Peyer's patch (tissue), 4 donors: ENCODE measurements around the gene CEACAM19. TPM values are rescaled to one million over a fixed set of nuclear protein-coding genes. Genes with fewer than 3 reads are reported as not detected.
"Not testable (repeated sequence)": the region's sequence is repeated elsewhere in the genome, so short reads cannot be mapped to it uniquely, and the experiment has no call there.

Source experiments
- DNase-seq, 3 donors: peaks; one replicate each; pipeline ENCODE4 v3.0.0-alpha.2; 2017 to 2019
- H3K27ac ChIP-seq, 4 donors: fragments of 200-600 bp; sonication (generic); one replicate each; pipeline ENCODE4 v1.5.1; 2016 to 2019
- H3K27me3 ChIP-seq, 2 donors: fragments of 200-600 bp; sonication (generic); one replicate each; pipeline ENCODE4 v1.5.1; 2019
- H3K36me3 ChIP-seq, 3 donors: fragments of 200-600 bp; sonication (generic); one replicate each; pipeline ENCODE4 v1.5.1; 2016 to 2019
- H3K4me1 ChIP-seq, 4 donors: fragments of 200-600 bp; sonication (generic); one replicate each; pipeline ENCODE4 v1.5.1; 2016 to 2019
- H3K4me3 ChIP-seq, 4 donors: fragments of 200-600 bp; sonication (generic); 1 replicate in 3 of 4; 2 replicates in 1 of 4; pipeline ENCODE4 v1.5.1; 2016 to 2019; ENCODE audit warnings: mild to moderate bottlenecking in 1 of 4
- H3K9me3 ChIP-seq, 4 donors: fragments of 200-600 bp; sonication (generic); one replicate each; pipeline ENCODE4 v1.5.1; 2016 to 2019; ENCODE audit warnings: mild to moderate bottlenecking in 1 of 4
- POLR2A ChIP-seq, 2 donors: fragments of 450-650 bp; IDR thresholded peaks; one replicate each; pipeline ENCODE4 v1.5.1; 2017; ENCODE audit warnings: antibody characterized with exemption in 2 of 2, mild to moderate bottlenecking in 2 of 2, moderate library complexity in 2 of 2
- total RNA-seq, 4 donors: library from RNA; depleted of rRNA; stranded (reverse); fragments of >200 nt; gene quantifications; one replicate each; pipeline ENCODE4 v1.1.0, GENCODE V29; 2016
- TF ChIP-seq, protein P1 (sequence below), 6 experiments: fragments of 450-650 bp in 4 of 6; fragments of 200-600 bp in 2 of 6; sonication (generic) in 1 of 6; IDR thresholded peaks; one replicate each; pipeline ENCODE4 v1.5.1; 2017 to 2019; ENCODE audit warnings: antibody characterized with exemption in 6 of 6, mild to moderate bottlenecking in 3 of 6, moderate library complexity in 1 of 6

Gene CEACAM19
- total RNA-seq, 4 donors from 2014 or later, result 4.4 to 16.9 (median 13.3) TPM

- Histone ChIP-seq H3K4me1 (peaks cover 0 to 14% (median 5%) of the 10 kb centered on the region in 4 donors), H3K36me3 (no peaks in the 10 kb centered on the region), H3K4me3 (no peak overlapping the region), H3K27me3 (no peaks in the 10 kb centered on the region), H3K27ac (no peak overlapping the region), H3K9me3 (peaks cover 0 to 4% (median 0%) of the 10 kb centered on the region in 4 donors)
- no peak for DNase-seq
- no peak for TF ChIP-seq POLR2A (IDR thresholded peaks at IDR 0.05)
- TF ChIP-seq, protein P1, sequence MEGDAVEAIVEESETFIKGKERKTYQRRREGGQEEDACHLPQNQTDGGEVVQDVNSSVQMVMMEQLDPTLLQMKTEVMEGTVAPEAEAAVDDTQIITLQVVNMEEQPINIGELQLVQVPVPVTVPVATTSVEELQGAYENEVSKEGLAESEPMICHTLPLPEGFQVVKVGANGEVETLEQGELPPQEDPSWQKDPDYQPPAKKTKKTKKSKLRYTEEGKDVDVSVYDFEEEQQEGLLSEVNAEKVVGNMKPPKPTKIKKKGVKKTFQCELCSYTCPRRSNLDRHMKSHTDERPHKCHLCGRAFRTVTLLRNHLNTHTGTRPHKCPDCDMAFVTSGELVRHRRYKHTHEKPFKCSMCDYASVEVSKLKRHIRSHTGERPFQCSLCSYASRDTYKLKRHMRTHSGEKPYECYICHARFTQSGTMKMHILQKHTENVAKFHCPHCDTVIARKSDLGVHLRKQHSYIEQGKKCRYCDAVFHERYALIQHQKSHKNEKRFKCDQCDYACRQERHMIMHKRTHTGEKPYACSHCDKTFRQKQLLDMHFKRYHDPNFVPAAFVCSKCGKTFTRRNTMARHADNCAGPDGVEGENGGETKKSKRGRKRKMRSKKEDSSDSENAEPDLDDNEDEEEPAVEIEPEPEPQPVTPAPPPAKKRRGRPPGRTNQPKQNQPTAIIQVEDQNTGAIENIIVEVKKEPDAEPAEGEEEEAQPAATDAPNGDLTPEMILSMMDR (IDR thresholded peaks at IDR 0.05), result no peak
These were observed 43.4 kb downstream of the CEACAM19 start for GRCh38 chr19:44714597-44715169.

DNA sequence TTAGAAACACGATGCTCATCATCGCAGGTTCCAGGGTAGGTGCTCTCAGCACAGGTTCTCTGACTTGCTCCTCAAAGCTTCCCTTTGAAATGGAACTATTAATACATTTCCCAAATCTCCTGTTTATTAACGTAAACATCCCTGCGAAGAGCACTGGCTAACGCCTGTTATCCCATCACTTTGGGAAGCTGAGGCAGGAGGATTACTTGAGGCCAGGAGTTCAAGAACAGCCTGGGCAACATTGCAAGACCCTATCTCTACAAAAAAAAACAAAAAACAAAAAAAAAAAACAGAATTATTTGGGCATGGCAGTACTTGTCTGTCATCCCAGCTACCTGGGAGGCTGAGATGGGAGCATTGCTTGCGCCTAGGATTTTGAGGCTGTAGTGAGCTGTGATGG, 46.3 kb downstream of the CEACAM19 start:
- peaks cover 0 to 4% (median 0%) of the 10 kb centered on the region in 4 donors for H3K9me3 ChIP-seq
- DNase-seq, result no peak
- peak overlapping the region in 2 of 4 donors; percentile 65 to 69 for H3K27ac ChIP-seq
- H3K27me3 ChIP-seq, result no peaks in the 10 kb centered on the region
- TF ChIP-seq, protein P1 (IDR thresholded peaks at IDR 0.05), result no peak
- TF ChIP-seq POLR2A (IDR thresholded peaks at IDR 0.05), result no peak
- no peaks in the 10 kb centered on the region for H3K36me3 ChIP-seq
- H3K4me1 ChIP-seq, result peaks cover 0 to 14% (median 5%) of the 10 kb centered on the region in 4 donors
- H3K4me3 ChIP-seq, result no peak overlapping the region

GRCh38 chr19:44718441-44719261, 47.4 kb downstream of the CEACAM19 start:
- Histone ChIP-seq H3K9me3 (peaks cover 0 to 4% (median 0%) of the 10 kb centered on the region in 4 donors), H3K27ac (peak overlapping the region; percentile 65 to 81 (median 69)), H3K4me1 (peaks cover 0 to 22% (median 6%) of the 10 kb centered on the region in 4 donors), H3K36me3 (no peaks in the 10 kb centered on the region), H3K27me3 (no peaks in the 10 kb centered on the region), H3K4me3 (peak overlapping the region in 1 of 4 donors; percentile 23)
- TF ChIP-seq POLR2A (IDR thresholded peaks at IDR 0.05), result no peak
- TF ChIP-seq, protein P1 (IDR thresholded peaks at IDR 0.05), result peak in 1 of 6 experiments; percentile 3
- DNase-seq, result peak in 2 of 3 donors; percentile 68 to 70

DNA sequence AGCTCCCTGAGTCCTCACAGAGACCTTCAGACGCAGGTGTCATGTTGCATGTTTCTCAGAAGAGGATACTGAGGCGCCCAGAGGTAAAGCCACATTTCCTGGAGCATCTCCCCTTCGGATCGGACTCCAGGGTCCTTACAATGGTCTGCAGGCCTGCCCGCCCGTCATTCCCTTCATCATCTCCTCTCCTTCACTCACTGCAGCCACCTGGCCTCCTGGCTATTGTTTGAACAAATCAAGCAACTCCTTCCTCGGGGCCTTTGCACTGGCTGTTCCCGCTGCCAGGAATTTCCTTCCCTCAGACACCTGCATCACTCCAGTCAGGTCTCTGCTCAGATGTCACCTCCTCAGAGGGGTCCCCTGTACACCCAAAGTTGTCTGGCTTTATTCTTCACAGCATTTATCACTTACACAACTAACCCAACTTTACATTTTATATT, 48.0 kb downstream of the CEACAM19 start:
- Histone ChIP-seq H3K4me1 (peaks cover 0 to 27% (median 8%) of the 10 kb centered on the region in 4 donors), H3K36me3 (no peaks in the 10 kb centered on the region), H3K27ac (peak overlapping the region in 2 of 4 donors; percentile 25 to 49), H3K9me3 (peaks cover 0 to 4% (median 0%) of the 10 kb centered on the region in 4 donors), H3K27me3 (no peaks in the 10 kb centered on the region), H3K4me3 (no peak overlapping the region)
- TF ChIP-seq POLR2A (IDR thresholded peaks at IDR 0.05), result no peak
- TF ChIP-seq, protein P1 (IDR thresholded peaks at IDR 0.05), result no peak
- no peak for DNase-seq

GRCh38 chr19:44720396-44720795, 49.1 kb downstream of the CEACAM19 start:
- not testable (repeated sequence) for H3K36me3 ChIP-seq, H3K27ac ChIP-seq, DNase-seq, H3K9me3 ChIP-seq, H3K4me3 ChIP-seq, H3K27me3 ChIP-seq
- peaks cover 0 to 36% (median 14%) of the 10 kb centered on the region in 4 donors for H3K4me1 ChIP-seq

GRCh38 chr19:44720945-44721344, 49.7 kb downstream of the CEACAM19 start:
- Histone ChIP-seq H3K4me3 (no peak overlapping the region), H3K36me3 (no peaks in the 10 kb centered on the region), H3K27me3 (no peaks in the 10 kb centered on the region), H3K9me3 (no peaks in the 10 kb centered on the region), H3K4me1 (peaks cover 0 to 41% (median 15%) of the 10 kb centered on the region in 4 donors), H3K27ac (no peak overlapping the region)
- TF ChIP-seq POLR2A (IDR thresholded peaks at IDR 0.05), result no peak
- TF ChIP-seq, protein P1 (IDR thresholded peaks at IDR 0.05), result no peak
- no peak for DNase-seq

- H3K9me3 ChIP-seq, H3K36me3 ChIP-seq, H3K27me3 ChIP-seq, H3K4me3 ChIP-seq, DNase-seq: not testable (repeated sequence)
- peaks cover 0 to 41% (median 15%) of the 10 kb centered on the region in 4 donors for H3K4me1 ChIP-seq
- H3K27ac ChIP-seq, result peak overlapping the region in 1 of 4 donors; percentile 57
These were observed 50.1 kb downstream of the CEACAM19 start for GRCh38 chr19:44721369-44721768.
